HCT116 (cell line): Measurements from ENCODE around the gene RNF31. TPM values are rescaled to one million over a fixed set of nuclear protein-coding genes. Genes with fewer than 3 reads are reported as not detected.

ENCODE experiments used
- ATAC-seq: fragments of 200-7000 bp; cut with Tn5 transposase; 2 replicates; pipeline ENCODE4 v1.9.1; 2020; ENCODE audit warnings: mild to moderate bottlenecking, moderate library complexity
- BruUV-seq: library from RNA; stranded (reverse); fragments of 400-500 nt; replicated peaks from 2 replicates; lab custom pipeline; 2021; lab: Mats Ljungman, UMichigan
- CTCF ChIA-PET: fragments of 300-600 bp; sonication (Branson Sonifier 250); formaldehyde crosslinking; loops from one replicate; lab custom pipeline; 2021; ENCODE audit warnings: antibody characterized with exemption; lab: Charles Lee
- POLR2A ChIA-PET: fragments of 300-600, 350-600 bp; sonication (Branson Sonifier 250); formaldehyde crosslinking; loops from one replicate; lab custom pipeline; 2021; ENCODE audit warnings: antibody characterized with exemption; lab: Charles Lee
- RAD21 ChIA-PET, 2 experiments: fragments of 300-600 bp; sonication (Branson Sonifier 250); formaldehyde crosslinking; loops; one replicate each; lab custom pipeline; 2023; ENCODE audit warnings: low total read pairs in 2 of 2; ENCODE audit not compliant: uncharacterized antibody in 2 of 2, unreplicated experiment in 2 of 2, low non-redundant PET in 1 of 2; lab: Charles Lee
- DNase-seq: peaks from one replicate; pipeline ENCODE4 v3.0.0-alpha.2; 2010; ENCODE audit warnings: low read depth, low spot score
- H2AFZ ChIP-seq: fragments of 200-600 bp; shearing (Covaris generic), sonication (generic); 2 replicates; pipeline ENCODE4 v1.6.1; 2017; ENCODE audit warnings: low read depth, mixed run types, mixed read lengths, antibody characterized with exemption, low read length; ENCODE audit not compliant: poor library complexity, severe bottlenecking
- H3K27ac ChIP-seq: 2 replicates; pipeline ENCODE4 v1.5.1; 2012; ENCODE audit warnings: low read depth, low read length
- H3K27me3 ChIP-seq: fragments of 200-600 bp; sonication (generic); 2 replicates; pipeline ENCODE4 v1.6.1; 2016; ENCODE audit warnings: mixed run types, low read length, mixed read lengths; ENCODE audit not compliant: insufficient read depth
- H3K36me3 ChIP-seq, 2 experiments: fragments of 200-500 bp in 1 of 2; fragments of 200-600 bp in 1 of 2; sonication (Bioruptor generic) in 1 of 2; sonication (generic) in 1 of 2; 2 replicates each; pipeline versions ENCODE4 v1.5.1 to v1.6.1; 2014 to 2016; ENCODE audit warnings: low read length in 2 of 2, inconsistent platforms in 1 of 2, mixed read lengths in 1 of 2, mixed run types in 1 of 2; ENCODE audit not compliant: insufficient read depth in 2 of 2, control insufficient read depth in 1 of 2
- H3K4me1 ChIP-seq, 2 experiments: fragments of 200-600 bp in 1 of 2; sonication (generic) in 1 of 2; 2 replicates each; pipeline versions ENCODE4 v1.5.1 to v1.6.1; 2012 to 2017; ENCODE audit warnings: low read length in 2 of 2, inconsistent platforms in 1 of 2, mild to moderate bottlenecking in 1 of 2, mixed read lengths in 1 of 2, mixed run types in 1 of 2, moderate library complexity in 1 of 2; ENCODE audit not compliant: insufficient read depth in 2 of 2, control insufficient read depth in 1 of 2
- H3K4me2 ChIP-seq: fragments of 200-600 bp; sonication (generic); 2 replicates; pipeline ENCODE4 v1.6.1; 2017; ENCODE audit warnings: mixed run types, low read length, mixed read lengths
- H3K4me3 ChIP-seq, 2 experiments: fragments of 200-600 bp in 1 of 2; sonication (generic) in 1 of 2; replicated peaks in 1 of 2; 2 replicates each; pipeline ENCODE4 v1.5.1; 2011 to 2016; ENCODE audit warnings: low read length in 2 of 2, control low read depth in 1 of 2, low read depth in 1 of 2, mild to moderate bottlenecking in 1 of 2, mixed read lengths in 1 of 2, mixed run types in 1 of 2
- H3K79me2 ChIP-seq: fragments of 200-600 bp; sonication (generic); 2 replicates; pipeline ENCODE4 v1.6.1; 2017; ENCODE audit warnings: mild to moderate bottlenecking, mixed run types, low read length, moderate library complexity, mixed read lengths; ENCODE audit not compliant: insufficient read depth
- H3K9ac ChIP-seq: fragments of 200-600 bp; sonication (generic); 2 replicates; pipeline ENCODE4 v1.6.1; 2016; ENCODE audit warnings: low read length, mixed read lengths
- H3K9me2 ChIP-seq: fragments of 200-600 bp; sonication (generic), shearing (Covaris generic); 2 replicates; pipeline ENCODE4 v1.6.1; 2017; ENCODE audit warnings: mixed run types, mild to moderate bottlenecking, moderate library complexity; ENCODE audit not compliant: insufficient read depth
- H3K9me3 ChIP-seq, 2 experiments: fragments of 200-500 bp in 1 of 2; fragments of 200-600 bp in 1 of 2; sonication (Bioruptor generic) in 1 of 2; sonication (generic) in 1 of 2; 2 replicates each; pipeline ENCODE4 v1.6.1; 2014 to 2017; ENCODE audit warnings: low read length in 2 of 2, mixed read lengths in 2 of 2, inconsistent platforms in 1 of 2, low read depth in 1 of 2, mild to moderate bottlenecking in 1 of 2, mixed run types in 1 of 2, moderate library complexity in 1 of 2; ENCODE audit not compliant: control insufficient read depth in 1 of 2, insufficient read depth in 1 of 2
- H4K20me1 ChIP-seq: fragments of 200-600 bp; sonication (generic), shearing (Covaris generic); 2 replicates; pipeline ENCODE4 v1.6.1; 2017; ENCODE audit warnings: mixed run types, mild to moderate bottlenecking, moderate library complexity; ENCODE audit not compliant: insufficient read depth
- CBX3 ChIP-seq: IDR thresholded peaks from 2 replicates; pipeline ENCODE4 v1.6.1; 2012; ENCODE audit warnings: low read depth
- CEBPB ChIP-seq: IDR thresholded peaks from 2 replicates; pipeline ENCODE4 v1.6.1; 2012; ENCODE audit warnings: low read depth
- EGR1 ChIP-seq: IDR thresholded peaks from 2 replicates; pipeline ENCODE4 v1.6.1; 2012; ENCODE audit warnings: low read depth
- EZH2 ChIP-seq: fragments of 200-600 bp; sonication (generic); IDR thresholded peaks from 2 replicates; pipeline ENCODE4 v1.6.1; 2017; ENCODE audit warnings: antibody characterized with exemption, mixed run types
- EZH2phosphoT487 ChIP-seq: fragments of 200-600 bp; IDR thresholded peaks from 2 replicates; pipeline ENCODE4 v1.6.1; 2018; ENCODE audit warnings: antibody characterized with exemption, borderline replicate concordance
- FOSL1 ChIP-seq: IDR thresholded peaks from 2 replicates; pipeline ENCODE4 v1.6.1; 2012; ENCODE audit warnings: low read depth
- JUND ChIP-seq: IDR thresholded peaks from 2 replicates; pipeline ENCODE4 v1.6.1; 2012
- POLR2A ChIP-seq: IDR thresholded peaks from 2 replicates; pipeline ENCODE4 v1.7.0; 2011; ENCODE audit warnings: borderline replicate concordance; ENCODE audit not compliant: insufficient read depth, insufficient read length; ENCODE audit errors: extremely low read depth
- RAD21 ChIP-seq: IDR thresholded peaks from 2 replicates; pipeline ENCODE4 v1.6.1; 2012; ENCODE audit warnings: low read depth, mild to moderate bottlenecking
- SIN3A ChIP-seq: IDR thresholded peaks from 2 replicates; pipeline ENCODE4 v1.6.1; 2012; ENCODE audit warnings: low read depth
- SP1 ChIP-seq: IDR thresholded peaks from 2 replicates; pipeline ENCODE4 v1.6.1; 2012; ENCODE audit warnings: low read depth
- SRF ChIP-seq: IDR thresholded peaks from 2 replicates; pipeline ENCODE4 v1.6.1; 2012; ENCODE audit warnings: low read depth
- TCF7L2 ChIP-seq: IDR thresholded peaks from 2 replicates; pipeline ENCODE4 v1.7.0; 2011; ENCODE audit warnings: borderline replicate concordance, inconsistent platforms; ENCODE audit not compliant: insufficient read depth, insufficient read length; ENCODE audit errors: extremely low read depth
- YY1 ChIP-seq: IDR thresholded peaks from 2 replicates; pipeline ENCODE4 v1.6.1; 2011; ENCODE audit warnings: low read length, low read depth, moderate library complexity, mild to moderate bottlenecking; ENCODE audit not compliant: insufficient replicate concordance; ENCODE audit errors: extremely low read depth
- ZFX ChIP-seq: fragments of 450-650 bp; IDR thresholded peaks from 2 replicates; pipeline ENCODE4 v1.6.1; 2017
- ZNF274 ChIP-seq: fragments of 200-500 bp; sonication (Bioruptor generic); IDR thresholded peaks from 2 replicates; pipeline ENCODE4 v1.6.1; 2014; ENCODE audit warnings: mild to moderate bottlenecking, low read depth, low read length, inconsistent platforms
- intact Hi-C: fragments of 100-400 bp; cut with micrococcal nuclease; formaldehyde crosslinking; loops from 2 replicates; pipeline ENCODE4 v1.10.0; 2022
- total RNA-seq: library from RNA; stranded (reverse); gene quantifications from one replicate; pipeline ENCODE4 v1.2.1, GENCODE V29; 2021; ENCODE audit not compliant: unreplicated experiment
- TF ChIP-seq, protein P1 (sequence below): IDR thresholded peaks from 2 replicates; pipeline ENCODE4 v1.6.1; 2012
- TF ChIP-seq, protein P2 (sequence below): IDR thresholded peaks from 2 replicates; pipeline ENCODE4 v1.6.1; 2011; ENCODE audit warnings: mild to moderate bottlenecking, low read length, moderate library complexity; ENCODE audit not compliant: insufficient replicate concordance; ENCODE audit errors: extremely low read depth
- TF ChIP-seq, protein P3 (sequence below): IDR thresholded peaks from 2 replicates; pipeline ENCODE4 v1.6.1; 2012; ENCODE audit warnings: low read depth
- TF ChIP-seq, protein P4 (sequence below), 3 experiments: fragments of 200-600 bp in 1 of 3; sonication (generic) in 1 of 3; IDR thresholded peaks in 2 of 3; conservative IDR thresholded peaks in 1 of 3; 2 replicates each; pipeline ENCODE4 v1.5.1; 2012 to 2017; ENCODE audit warnings: low read depth in 2 of 3, low read length in 2 of 3, antibody characterized with exemption in 1 of 3, borderline replicate concordance in 1 of 3, control low read depth in 1 of 3, mild to moderate bottlenecking in 1 of 3, mixed read lengths in 1 of 3, mixed run types in 1 of 3, moderate library complexity in 1 of 3; ENCODE audit not compliant: insufficient read depth in 1 of 3

RNF31 gene
- total RNA-seq, 1 experiment from 2014 or later: 78.0 TPM

DNA sequence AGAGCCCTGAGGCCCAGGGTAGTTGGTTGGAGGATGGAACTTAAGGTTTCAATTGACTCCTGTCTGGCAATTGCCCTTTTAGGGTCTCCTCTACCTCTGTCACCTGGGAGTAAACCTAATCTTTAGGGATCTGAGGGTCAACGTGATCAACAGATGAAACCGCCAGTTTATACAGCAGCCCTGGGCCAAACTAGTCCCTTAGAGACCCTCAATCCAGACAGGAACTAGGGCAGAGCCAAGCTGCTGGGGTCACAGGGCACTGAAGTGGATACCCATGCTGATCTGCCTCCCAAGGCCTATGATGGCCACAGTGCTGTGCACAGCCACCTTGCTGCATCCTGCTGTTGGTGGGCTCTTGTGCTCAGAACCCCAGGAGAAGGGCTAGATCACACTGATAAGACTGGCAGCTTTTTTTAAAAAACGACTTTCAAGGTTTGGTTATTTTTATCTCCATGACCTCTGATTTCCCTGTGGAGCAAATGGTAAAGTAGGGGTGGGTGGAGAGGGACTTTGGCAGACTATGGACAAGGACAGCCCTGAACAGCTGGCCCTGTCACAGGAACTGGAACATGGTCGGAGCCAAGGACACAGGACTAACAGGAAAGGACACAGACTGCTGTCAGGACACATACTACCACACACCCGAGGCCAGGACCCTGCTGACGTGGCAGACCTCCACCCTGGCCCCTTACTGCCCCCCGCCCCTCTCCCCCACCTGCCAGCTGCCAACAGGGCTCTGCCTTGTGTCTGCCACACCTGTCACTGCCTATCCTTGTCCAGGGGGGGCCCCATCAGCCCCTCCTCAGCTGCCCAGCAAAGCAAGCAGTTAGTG, 16.4 kb upstream of the RNF31 start:
- ATAC-seq (no peak), DNase-seq (no peak)
- intact Hi-C loops: no loop called here
- ChIA-PET RAD21 (no interaction called here), CTCF (no interaction called here), POLR2A (interaction anchor here (3.0 kb wide), 1 partner anchor 16 kb away, joined by 8 read pairs; the partner anchor contains the start of genes DCAF11 and NRL)
- TF ChIP-seq YY1: no peak
- no peak for TF ChIP-seq EZH2
- no peak for TF ChIP-seq SRF
- TF ChIP-seq, protein P1, sequence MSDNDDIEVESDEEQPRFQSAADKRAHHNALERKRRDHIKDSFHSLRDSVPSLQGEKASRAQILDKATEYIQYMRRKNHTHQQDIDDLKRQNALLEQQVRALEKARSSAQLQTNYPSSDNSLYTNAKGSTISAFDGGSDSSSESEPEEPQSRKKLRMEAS: no peak
- no peak for TF ChIP-seq FOSL1
- TF ChIP-seq CBX3: no peak
- no peak for TF ChIP-seq CEBPB
- TF ChIP-seq TCF7L2: no peak
- TF ChIP-seq ZFX: no peak
- no peak for TF ChIP-seq POLR2A
- TF ChIP-seq SP1: no peak
- no peak for TF ChIP-seq JUND
- TF ChIP-seq ZNF274: no peak
- TF ChIP-seq, protein P2, sequence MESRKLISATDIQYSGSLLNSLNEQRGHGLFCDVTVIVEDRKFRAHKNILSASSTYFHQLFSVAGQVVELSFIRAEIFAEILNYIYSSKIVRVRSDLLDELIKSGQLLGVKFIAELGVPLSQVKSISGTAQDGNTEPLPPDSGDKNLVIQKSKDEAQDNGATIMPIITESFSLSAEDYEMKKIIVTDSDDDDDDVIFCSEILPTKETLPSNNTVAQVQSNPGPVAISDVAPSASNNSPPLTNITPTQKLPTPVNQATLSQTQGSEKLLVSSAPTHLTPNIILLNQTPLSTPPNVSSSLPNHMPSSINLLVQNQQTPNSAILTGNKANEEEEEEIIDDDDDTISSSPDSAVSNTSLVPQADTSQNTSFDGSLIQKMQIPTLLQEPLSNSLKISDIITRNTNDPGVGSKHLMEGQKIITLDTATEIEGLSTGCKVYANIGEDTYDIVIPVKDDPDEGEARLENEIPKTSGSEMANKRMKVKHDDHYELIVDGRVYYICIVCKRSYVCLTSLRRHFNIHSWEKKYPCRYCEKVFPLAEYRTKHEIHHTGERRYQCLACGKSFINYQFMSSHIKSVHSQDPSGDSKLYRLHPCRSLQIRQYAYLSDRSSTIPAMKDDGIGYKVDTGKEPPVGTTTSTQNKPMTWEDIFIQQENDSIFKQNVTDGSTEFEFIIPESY: no peak
- TF ChIP-seq RAD21: no peak
- TF ChIP-seq SIN3A: no peak
- TF ChIP-seq, protein P3, sequence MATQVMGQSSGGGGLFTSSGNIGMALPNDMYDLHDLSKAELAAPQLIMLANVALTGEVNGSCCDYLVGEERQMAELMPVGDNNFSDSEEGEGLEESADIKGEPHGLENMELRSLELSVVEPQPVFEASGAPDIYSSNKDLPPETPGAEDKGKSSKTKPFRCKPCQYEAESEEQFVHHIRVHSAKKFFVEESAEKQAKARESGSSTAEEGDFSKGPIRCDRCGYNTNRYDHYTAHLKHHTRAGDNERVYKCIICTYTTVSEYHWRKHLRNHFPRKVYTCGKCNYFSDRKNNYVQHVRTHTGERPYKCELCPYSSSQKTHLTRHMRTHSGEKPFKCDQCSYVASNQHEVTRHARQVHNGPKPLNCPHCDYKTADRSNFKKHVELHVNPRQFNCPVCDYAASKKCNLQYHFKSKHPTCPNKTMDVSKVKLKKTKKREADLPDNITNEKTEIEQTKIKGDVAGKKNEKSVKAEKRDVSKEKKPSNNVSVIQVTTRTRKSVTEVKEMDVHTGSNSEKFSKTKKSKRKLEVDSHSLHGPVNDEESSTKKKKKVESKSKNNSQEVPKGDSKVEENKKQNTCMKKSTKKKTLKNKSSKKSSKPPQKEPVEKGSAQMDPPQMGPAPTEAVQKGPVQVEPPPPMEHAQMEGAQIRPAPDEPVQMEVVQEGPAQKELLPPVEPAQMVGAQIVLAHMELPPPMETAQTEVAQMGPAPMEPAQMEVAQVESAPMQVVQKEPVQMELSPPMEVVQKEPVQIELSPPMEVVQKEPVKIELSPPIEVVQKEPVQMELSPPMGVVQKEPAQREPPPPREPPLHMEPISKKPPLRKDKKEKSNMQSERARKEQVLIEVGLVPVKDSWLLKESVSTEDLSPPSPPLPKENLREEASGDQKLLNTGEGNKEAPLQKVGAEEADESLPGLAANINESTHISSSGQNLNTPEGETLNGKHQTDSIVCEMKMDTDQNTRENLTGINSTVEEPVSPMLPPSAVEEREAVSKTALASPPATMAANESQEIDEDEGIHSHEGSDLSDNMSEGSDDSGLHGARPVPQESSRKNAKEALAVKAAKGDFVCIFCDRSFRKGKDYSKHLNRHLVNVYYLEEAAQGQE: no peak
- TF ChIP-seq, protein P4, sequence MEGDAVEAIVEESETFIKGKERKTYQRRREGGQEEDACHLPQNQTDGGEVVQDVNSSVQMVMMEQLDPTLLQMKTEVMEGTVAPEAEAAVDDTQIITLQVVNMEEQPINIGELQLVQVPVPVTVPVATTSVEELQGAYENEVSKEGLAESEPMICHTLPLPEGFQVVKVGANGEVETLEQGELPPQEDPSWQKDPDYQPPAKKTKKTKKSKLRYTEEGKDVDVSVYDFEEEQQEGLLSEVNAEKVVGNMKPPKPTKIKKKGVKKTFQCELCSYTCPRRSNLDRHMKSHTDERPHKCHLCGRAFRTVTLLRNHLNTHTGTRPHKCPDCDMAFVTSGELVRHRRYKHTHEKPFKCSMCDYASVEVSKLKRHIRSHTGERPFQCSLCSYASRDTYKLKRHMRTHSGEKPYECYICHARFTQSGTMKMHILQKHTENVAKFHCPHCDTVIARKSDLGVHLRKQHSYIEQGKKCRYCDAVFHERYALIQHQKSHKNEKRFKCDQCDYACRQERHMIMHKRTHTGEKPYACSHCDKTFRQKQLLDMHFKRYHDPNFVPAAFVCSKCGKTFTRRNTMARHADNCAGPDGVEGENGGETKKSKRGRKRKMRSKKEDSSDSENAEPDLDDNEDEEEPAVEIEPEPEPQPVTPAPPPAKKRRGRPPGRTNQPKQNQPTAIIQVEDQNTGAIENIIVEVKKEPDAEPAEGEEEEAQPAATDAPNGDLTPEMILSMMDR (IDR thresholded peaks at IDR 0.05 in 2 of 3, conservative IDR thresholded peaks at IDR 0.05 in 1 of 3; ENCODE audit: borderline replicate concordance in 1 of 3, insufficient read depth in 1 of 3, low read depth in 2 of 3, low read length in 2 of 3): no peak
- TF ChIP-seq EZH2phosphoT487: no peak
- no peak for TF ChIP-seq EGR1
- Histone ChIP-seq H3K4me1 (peaks cover 7 to 8% of the 10 kb centered on the region in 2 experiments; a peak in 3 of 4 replicates), H3K27me3 (no peaks in the 10 kb centered on the region), H3K9me3 (no peaks in the 10 kb centered on the region), H3K9ac (no peak overlapping the region), H3K36me3 (no peaks in the 10 kb centered on the region), H3K4me3 (no peak overlapping the region), H3K27ac (no peak overlapping the region), H3K4me2 (no peak overlapping the region), H4K20me1 (no peaks in the 10 kb centered on the region), H3K79me2 (no peaks in the 10 kb centered on the region), H3K9me2 (no peaks in the 10 kb centered on the region), H2AFZ (no peak overlapping the region)
- no TSS peak for BruUV-seq
